ENCODE measurements around the gene PIK3C3. TPM values are rescaled to one million over a fixed set of nuclear protein-coding genes. Genes with fewer than 3 reads are reported as not detected.

PIK3C3 gene
- 62.8 TPM for total RNA-seq (ENCODE audit: unreplicated experiment)
- long read RNA-seq, full-length matches to known transcripts, result 9 of 14 reads
- long read RNA-seq, partial matches to known transcripts, result 1 of 14 reads
- long read RNA-seq, other reads (novel, unspliced or antisense), result 4 of 14 reads

- TF ChIP-seq CTCF (IDR thresholded peaks at IDR 0.05; ENCODE audit: unreplicated experiment), result no peak
- peak; percentile 94 for DNase-seq (ENCODE audit: low spot score)
- Mint-ChIP-seq H3K4me3 (ENCODE audit: unreplicated experiment) (peak within 1 kb of the TSS; percentile 99), H3K27ac (ENCODE audit: unreplicated experiment) (peak within 1 kb of the TSS; percentile 99), H3K9me3 (ENCODE audit: unreplicated experiment) (no peaks in the 10 kb centered on the region), H3K36me3 (ENCODE audit: low read depth, unreplicated experiment) (no peaks in the 10 kb centered on the region), H3K4me1 (ENCODE audit: unreplicated experiment) (peaks cover 9% of the 10 kb centered on the region), H3K27me3 (ENCODE audit: unreplicated experiment) (peaks cover 8% of the 10 kb centered on the region)
Measured at GRCh38 chr18:41954827-41955613, at the start of gene PIK3C3. Gene PIK3C3 (plus strand): TSS chr18:41955234. CDS start chr18:41955292, 58 bp downstream.

GRCh38 chr18:41905786-41906527, 49.1 kb upstream of the PIK3C3 start:
- H3K27ac Mint-ChIP-seq (ENCODE audit: unreplicated experiment), result no peak overlapping the region
- no peaks in the 10 kb centered on the region for H3K9me3 Mint-ChIP-seq (ENCODE audit: unreplicated experiment)
- no peak for DNase-seq (ENCODE audit: low spot score)
- TF ChIP-seq CTCF (IDR thresholded peaks at IDR 0.05; ENCODE audit: unreplicated experiment), result no peak
- H3K27me3 Mint-ChIP-seq (ENCODE audit: unreplicated experiment), result no peaks in the 10 kb centered on the region
- no peak overlapping the region for H3K4me3 Mint-ChIP-seq (ENCODE audit: unreplicated experiment)
- H3K36me3 Mint-ChIP-seq (ENCODE audit: low read depth, unreplicated experiment), result no peaks in the 10 kb centered on the region
- no peaks in the 10 kb centered on the region for H3K4me1 Mint-ChIP-seq (ENCODE audit: unreplicated experiment)

DNA sequence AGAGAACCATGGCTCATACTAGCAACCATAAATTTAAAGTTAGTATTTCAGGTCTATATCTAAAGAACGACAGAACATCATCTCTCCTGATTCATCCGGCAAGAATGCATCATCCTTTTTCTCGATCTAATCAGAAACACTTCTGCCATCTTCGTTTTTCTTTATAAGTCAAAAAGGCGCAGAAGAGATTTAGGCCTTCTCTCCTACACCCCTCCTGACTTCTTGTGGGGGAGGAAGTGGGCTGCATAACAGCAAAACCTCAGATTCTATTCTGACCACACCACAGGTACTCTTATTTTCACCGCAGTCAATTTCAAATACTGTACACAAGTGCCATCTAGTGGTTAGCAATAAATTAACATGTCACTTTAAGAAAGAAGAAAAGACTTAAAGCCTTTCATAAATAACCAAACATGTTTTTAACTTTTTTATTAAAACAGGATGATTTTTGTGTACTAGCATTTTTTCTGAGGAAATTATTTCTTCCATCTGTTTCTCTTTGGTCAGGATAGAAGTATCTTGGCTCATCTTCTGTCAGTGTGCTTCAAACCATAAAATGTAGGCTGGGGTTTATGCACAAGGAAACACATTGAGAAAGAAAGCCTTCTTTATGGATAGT, 48.4 kb upstream of the PIK3C3 start:
- Mint-ChIP-seq H3K27ac (ENCODE audit: unreplicated experiment) (no peak overlapping the region), H3K27me3 (ENCODE audit: unreplicated experiment) (no peaks in the 10 kb centered on the region), H3K36me3 (ENCODE audit: low read depth, unreplicated experiment) (no peaks in the 10 kb centered on the region), H3K4me1 (ENCODE audit: unreplicated experiment) (no peaks in the 10 kb centered on the region), H3K4me3 (ENCODE audit: unreplicated experiment) (no peak overlapping the region), H3K9me3 (ENCODE audit: unreplicated experiment) (no peaks in the 10 kb centered on the region)
- TF ChIP-seq CTCF (IDR thresholded peaks at IDR 0.05; ENCODE audit: unreplicated experiment), result peak; percentile 88
- no peak for DNase-seq (ENCODE audit: low spot score)

DNA sequence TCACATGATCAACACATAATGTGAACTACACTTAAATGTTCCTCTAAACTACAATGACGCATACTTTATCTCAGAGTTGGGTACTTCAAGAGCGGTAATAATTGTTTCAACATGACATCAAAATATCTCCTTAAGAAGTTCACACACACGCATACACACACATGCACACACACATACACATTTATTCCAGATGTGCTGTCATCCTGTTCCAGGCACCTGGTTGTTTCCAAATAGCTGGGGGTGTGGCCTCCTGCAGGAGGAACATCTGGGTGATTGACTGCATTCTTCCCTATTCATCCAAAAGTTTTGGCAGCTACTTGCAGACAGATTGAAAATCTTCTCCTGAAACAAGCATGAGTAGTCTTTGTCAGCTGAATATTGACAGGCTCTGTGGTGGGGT, 37.9 kb upstream of the PIK3C3 start:
- DNase-seq (ENCODE audit: low spot score), result no peak
- H3K4me1 Mint-ChIP-seq (ENCODE audit: unreplicated experiment), result no peaks in the 10 kb centered on the region
- H3K4me3 Mint-ChIP-seq (ENCODE audit: unreplicated experiment), result no peak overlapping the region
- H3K9me3 Mint-ChIP-seq (ENCODE audit: unreplicated experiment), result no peaks in the 10 kb centered on the region
- no peak overlapping the region for H3K27ac Mint-ChIP-seq (ENCODE audit: unreplicated experiment)
- no peak for TF ChIP-seq CTCF (IDR thresholded peaks at IDR 0.05; ENCODE audit: unreplicated experiment)
- no peaks in the 10 kb centered on the region for H3K27me3 Mint-ChIP-seq (ENCODE audit: unreplicated experiment)
- H3K36me3 Mint-ChIP-seq (ENCODE audit: low read depth, unreplicated experiment), result no peaks in the 10 kb centered on the region
